ENCODE results near the gene IL1RL2. TPM values are rescaled to one million over a fixed set of nuclear protein-coding genes. Genes with fewer than 3 reads are reported as not detected.

Gene IL1RL2
- total RNA-seq, 3 donors from 2014 or later (not counting 1 experiment from before 2014, with no cell fraction given): not detected

- intact Hi-C loops (cut with micrococcal nuclease): no loop called here
- Histone ChIP-seq H3K4me3 (ENCODE audit: low read length) (no peak overlapping the region), H3K4me1 (ENCODE audit: control insufficient read depth, insufficient read depth, low read length) (peaks cover 11% of the 10 kb centered on the region), H3K9me3 (ENCODE audit: control insufficient read depth, insufficient read depth, low read length) (no peaks in the 10 kb centered on the region), H3K27ac (ENCODE audit: low read length) (no peak overlapping the region), H3K27me3 (ENCODE audit: control insufficient read depth, insufficient read depth, low read length) (peaks cover 5% of the 10 kb centered on the region), H3K36me3 (ENCODE audit: control insufficient read depth, insufficient read depth, low read length) (no peaks in the 10 kb centered on the region)
- Mint-ChIP-seq H3K27me3 (ENCODE audit: low read depth in 2 of 2) (peaks cover 0 to 11% of the 10 kb centered on the region in 2 donors), H3K9me3 (no peaks in the 10 kb centered on the region), H3K27ac (no peak overlapping the region), H3K36me3 (no peaks in the 10 kb centered on the region), H3K4me1 (peaks cover 7 to 8% of the 10 kb centered on the region in 2 donors), H3K4me3 (no peak overlapping the region)
- ATAC-seq (no peak), DNase-seq (no peak)
- no peak for TF ChIP-seq CTCF (IDR thresholded peaks at IDR 0.05)
- 93% methylated on average over 27 of the region's 27 CpGs for WGBS (ENCODE audit: insufficient coverage)
Measured at GRCh38 chr2:102245266-102246151, 58.7 kb downstream of the IL1RL2 start.

- peak overlapping the region in 1 of 2 donors; percentile 70 for H3K27ac Mint-ChIP-seq
- H3K27ac ChIP-seq (ENCODE audit: low read length): no peak overlapping the region
Measured at GRCh38 chr2:102250278-102250821, 63.5 kb downstream of the IL1RL2 start.

GRCh38 chr2:102251042-102251848, 64.4 kb downstream of the IL1RL2 start:
- peak overlapping the region; percentile 15 for H3K4me3 ChIP-seq (ENCODE audit: low read length)
- peak; percentile 59 to 80 for DNase-seq
- intact Hi-C loops (cut with micrococcal nuclease): loop anchor here (5.0 kb wide), 2 partner anchors 114 to 191 kb away; no protein-coding TSS in a partner anchor
- no peaks in the 10 kb centered on the region for H3K36me3 ChIP-seq (ENCODE audit: control insufficient read depth, insufficient read depth, low read length)
- no peaks in the 10 kb centered on the region for H3K36me3 Mint-ChIP-seq
- H3K9me3 ChIP-seq (ENCODE audit: control insufficient read depth, insufficient read depth, low read length): no peaks in the 10 kb centered on the region
- H3K27me3 ChIP-seq (ENCODE audit: control insufficient read depth, insufficient read depth, low read length): peaks cover 2% of the 10 kb centered on the region
- H3K4me3 Mint-ChIP-seq: peak overlapping the region; percentile 92
- H3K4me1 Mint-ChIP-seq: peaks cover 35% of the 10 kb centered on the region in 2 donors
- H3K27me3 Mint-ChIP-seq (ENCODE audit: low read depth in 2 of 2): peaks cover 0 to 8% of the 10 kb centered on the region in 2 donors
- WGBS (ENCODE audit: insufficient coverage): 9% methylated on average over 52 of the region's 52 CpGs
- TF ChIP-seq CTCF (IDR thresholded peaks at IDR 0.05): peak; percentile 70
- H3K4me1 ChIP-seq (ENCODE audit: control insufficient read depth, insufficient read depth, low read length): peaks cover 31% of the 10 kb centered on the region
- peak overlapping the region in 1 of 2 donors; percentile 70 for H3K27ac Mint-ChIP-seq
- H3K27ac ChIP-seq (ENCODE audit: low read length): no peak overlapping the region
- no peaks in the 10 kb centered on the region for H3K9me3 Mint-ChIP-seq
- ATAC-seq: peak; percentile 66 to 82 (median 82)

More at GRCh38 chr2:102250278-102250821, 63.5 kb downstream of the IL1RL2 start:
- Mint-ChIP-seq H3K4me1 (peaks cover 33 to 35% of the 10 kb centered on the region in 2 donors), H3K9me3 (no peaks in the 10 kb centered on the region), H3K27me3 (ENCODE audit: low read depth in 2 of 2) (peaks cover 0 to 10% of the 10 kb centered on the region in 2 donors), H3K4me3 (no peak overlapping the region), H3K36me3 (no peaks in the 10 kb centered on the region)
- peaks cover 26% of the 10 kb centered on the region for H3K4me1 ChIP-seq (ENCODE audit: control insufficient read depth, insufficient read depth, low read length)
- no peaks in the 10 kb centered on the region for H3K9me3 ChIP-seq (ENCODE audit: control insufficient read depth, insufficient read depth, low read length)
- H3K4me3 ChIP-seq (ENCODE audit: low read length): no peak overlapping the region
- H3K36me3 ChIP-seq (ENCODE audit: control insufficient read depth, insufficient read depth, low read length): no peaks in the 10 kb centered on the region
- intact Hi-C loops (cut with micrococcal nuclease): loop anchor here (5.0 kb wide), 2 partner anchors 113 to 192 kb away; no protein-coding TSS in a partner anchor
- peaks cover 2% of the 10 kb centered on the region for H3K27me3 ChIP-seq (ENCODE audit: control insufficient read depth, insufficient read depth, low read length)
- TF ChIP-seq CTCF (IDR thresholded peaks at IDR 0.05): no peak
- 90% methylated on average over 37 of the region's 37 CpGs for WGBS (ENCODE audit: insufficient coverage)
- DNase-seq: no peak
- ATAC-seq: no peak
